ENCODE results near the gene NUDCD2.

NUDCD2 gene

DNA sequence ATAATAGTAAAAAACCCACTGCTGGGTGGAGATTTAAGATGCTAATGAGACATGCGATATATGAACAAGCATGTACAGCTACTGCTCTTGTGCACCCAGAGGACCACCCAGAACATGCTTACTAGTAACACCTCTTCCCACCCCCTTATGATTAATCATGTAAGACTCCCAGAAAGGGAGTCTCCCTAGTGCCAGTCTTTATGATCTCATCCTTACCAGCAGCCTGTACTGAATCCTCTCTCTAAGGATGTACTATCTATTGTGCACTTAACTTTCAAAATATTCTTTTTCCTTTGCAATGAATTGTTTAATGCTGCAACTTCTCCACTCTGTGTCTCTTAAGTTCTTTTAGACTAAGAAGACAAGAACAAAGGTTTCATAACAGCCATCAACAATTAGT lies 36.4 kb upstream of the NUDCD2 start:
- DNase-seq (ENCODE audit: low spot score) = no peak
- in situ Hi-C loops (cut with MboI; ENCODE audit: low pct_unique_long_range_greater_than_20kb, low sequenced_read_pairs, unreplicated experiment) = no loop called here
- TF ChIP-seq, protein P1, sequence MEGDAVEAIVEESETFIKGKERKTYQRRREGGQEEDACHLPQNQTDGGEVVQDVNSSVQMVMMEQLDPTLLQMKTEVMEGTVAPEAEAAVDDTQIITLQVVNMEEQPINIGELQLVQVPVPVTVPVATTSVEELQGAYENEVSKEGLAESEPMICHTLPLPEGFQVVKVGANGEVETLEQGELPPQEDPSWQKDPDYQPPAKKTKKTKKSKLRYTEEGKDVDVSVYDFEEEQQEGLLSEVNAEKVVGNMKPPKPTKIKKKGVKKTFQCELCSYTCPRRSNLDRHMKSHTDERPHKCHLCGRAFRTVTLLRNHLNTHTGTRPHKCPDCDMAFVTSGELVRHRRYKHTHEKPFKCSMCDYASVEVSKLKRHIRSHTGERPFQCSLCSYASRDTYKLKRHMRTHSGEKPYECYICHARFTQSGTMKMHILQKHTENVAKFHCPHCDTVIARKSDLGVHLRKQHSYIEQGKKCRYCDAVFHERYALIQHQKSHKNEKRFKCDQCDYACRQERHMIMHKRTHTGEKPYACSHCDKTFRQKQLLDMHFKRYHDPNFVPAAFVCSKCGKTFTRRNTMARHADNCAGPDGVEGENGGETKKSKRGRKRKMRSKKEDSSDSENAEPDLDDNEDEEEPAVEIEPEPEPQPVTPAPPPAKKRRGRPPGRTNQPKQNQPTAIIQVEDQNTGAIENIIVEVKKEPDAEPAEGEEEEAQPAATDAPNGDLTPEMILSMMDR (IDR thresholded peaks at IDR 0.05; ENCODE audit: extremely low read depth, insufficient read depth, missing control alignments) = no peak

DNA sequence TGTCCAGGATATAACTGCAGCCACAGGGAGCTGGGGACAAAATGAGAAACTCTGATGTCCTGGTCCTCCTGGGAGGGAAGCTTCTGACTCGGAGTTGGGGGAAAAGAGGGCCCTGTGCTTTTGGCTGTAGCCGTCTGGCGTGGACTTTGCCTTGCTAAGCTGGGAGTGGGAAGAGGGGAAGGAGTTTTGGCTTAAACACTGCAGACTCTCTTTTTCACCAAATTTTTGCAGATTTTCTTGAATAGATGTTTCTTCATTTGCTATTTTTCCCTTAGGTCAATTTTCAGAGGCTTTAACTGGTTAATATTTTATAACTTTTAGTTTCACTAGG lies 29.8 kb upstream of the NUDCD2 start:
- in situ Hi-C loops (cut with MboI; ENCODE audit: low pct_unique_long_range_greater_than_20kb, low sequenced_read_pairs, unreplicated experiment) = no loop called here

DNA sequence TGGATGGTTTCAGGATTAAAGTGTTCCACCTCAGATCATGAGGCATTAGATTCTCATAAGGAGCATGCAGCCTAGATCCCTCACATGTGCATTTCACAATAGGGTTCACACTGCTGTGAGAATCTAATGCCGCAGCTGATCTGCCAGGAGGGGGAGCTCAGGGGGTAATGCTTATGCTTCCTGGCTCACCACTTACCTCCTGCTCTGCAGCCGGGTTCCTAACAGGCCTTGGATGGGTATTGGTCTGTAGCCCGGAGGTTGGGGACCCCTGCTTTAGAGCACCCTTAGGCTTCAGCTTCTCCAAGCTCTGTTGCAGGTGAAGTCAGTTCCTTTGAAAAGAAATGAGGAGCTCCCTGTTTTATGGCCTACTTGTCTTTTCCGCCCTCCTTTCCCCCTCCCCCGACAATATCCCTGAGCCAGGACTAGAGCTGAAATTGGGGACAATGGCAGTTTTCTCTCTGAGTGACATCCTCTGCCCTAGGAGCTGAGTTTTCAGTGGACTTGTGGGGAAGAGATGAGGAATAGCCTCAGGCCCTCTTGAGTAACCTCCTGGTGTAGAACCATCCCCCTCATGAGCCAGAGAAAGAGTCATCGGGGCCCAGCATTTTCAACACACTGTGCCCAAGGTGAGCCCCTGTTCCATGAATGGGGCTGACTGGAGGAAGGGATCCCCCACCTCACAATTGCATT lies 29.3 kb upstream of the NUDCD2 start:
- TF ChIP-seq, protein P1 (IDR thresholded peaks at IDR 0.05; ENCODE audit: extremely low read depth, insufficient read depth, missing control alignments) = peak; percentile 43
- in situ Hi-C loops (cut with MboI; ENCODE audit: low pct_unique_long_range_greater_than_20kb, low sequenced_read_pairs, unreplicated experiment) = no loop called here
- no peak for DNase-seq (ENCODE audit: low spot score)

More for the DNA sequence above, 29.8 kb upstream of the NUDCD2 start:
- TF ChIP-seq, protein P1 (IDR thresholded peaks at IDR 0.05; ENCODE audit: extremely low read depth, insufficient read depth, missing control alignments) = no peak
- no peak for DNase-seq (ENCODE audit: low spot score)

DNA sequence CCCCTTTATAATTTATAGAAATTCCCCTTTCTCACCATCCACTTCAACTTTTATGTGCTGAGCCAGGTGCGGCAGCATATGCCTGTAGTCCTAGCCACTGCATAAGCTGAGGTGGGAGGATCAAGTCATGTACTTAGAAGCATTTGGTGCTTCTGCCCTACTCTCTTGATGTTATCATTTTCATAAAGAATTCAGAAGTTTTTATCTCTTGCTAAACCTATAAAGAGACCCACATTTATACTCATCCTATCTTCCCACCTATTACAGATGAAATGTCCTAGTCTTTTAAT lies 19.0 kb upstream of the NUDCD2 start:
- DNase-seq (ENCODE audit: low spot score) = no peak
- in situ Hi-C loops (cut with MboI; ENCODE audit: low pct_unique_long_range_greater_than_20kb, low sequenced_read_pairs, unreplicated experiment) = no loop called here
- TF ChIP-seq, protein P1 (IDR thresholded peaks at IDR 0.05; ENCODE audit: extremely low read depth, insufficient read depth, missing control alignments) = no peak

DNA sequence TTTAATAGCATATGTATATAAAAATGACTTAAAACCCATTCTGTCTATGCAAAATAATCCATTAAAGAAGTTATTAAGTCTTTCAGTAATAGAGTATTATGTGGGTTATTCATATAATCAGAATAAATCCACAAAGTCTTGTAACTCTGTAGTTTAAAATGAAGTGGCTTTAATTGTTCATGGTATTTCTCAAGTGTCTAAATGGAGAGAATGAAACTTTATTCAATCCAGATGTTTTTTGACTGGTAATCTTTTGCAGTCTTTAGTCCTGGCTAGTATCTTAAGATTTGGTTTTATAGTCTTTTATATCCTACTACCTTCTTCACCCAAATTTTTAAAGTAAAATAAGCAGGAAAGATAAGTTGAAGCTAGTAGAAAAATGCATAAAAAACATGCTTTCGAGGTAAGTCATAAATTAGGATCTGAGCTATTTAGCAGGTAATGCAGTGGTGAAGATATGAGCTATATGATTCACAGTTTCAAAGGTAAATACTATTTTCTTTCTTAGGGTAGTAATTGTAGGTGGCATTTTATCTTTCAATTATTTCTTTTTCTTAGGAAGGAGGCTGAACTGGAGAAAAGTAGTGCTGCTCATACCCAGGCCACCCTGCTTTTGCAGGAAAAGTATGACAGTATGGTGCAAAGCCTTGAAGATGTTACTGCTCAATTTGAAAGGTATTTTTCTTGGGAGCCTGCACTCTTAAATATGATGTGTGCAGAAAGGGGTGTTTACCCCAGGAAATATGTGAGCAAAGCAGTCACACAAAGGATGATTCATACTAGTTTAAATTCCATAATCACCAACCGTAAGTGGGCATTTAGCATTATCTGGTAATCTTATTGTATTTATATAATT lies 18.5 kb upstream of the NUDCD2 start:
- TF ChIP-seq, protein P1 (IDR thresholded peaks at IDR 0.05; ENCODE audit: extremely low read depth, insufficient read depth, missing control alignments) = no peak
- in situ Hi-C loops (cut with MboI; ENCODE audit: low pct_unique_long_range_greater_than_20kb, low sequenced_read_pairs, unreplicated experiment) = no loop called here
- DNase-seq (ENCODE audit: low spot score) = no peak

DNA sequence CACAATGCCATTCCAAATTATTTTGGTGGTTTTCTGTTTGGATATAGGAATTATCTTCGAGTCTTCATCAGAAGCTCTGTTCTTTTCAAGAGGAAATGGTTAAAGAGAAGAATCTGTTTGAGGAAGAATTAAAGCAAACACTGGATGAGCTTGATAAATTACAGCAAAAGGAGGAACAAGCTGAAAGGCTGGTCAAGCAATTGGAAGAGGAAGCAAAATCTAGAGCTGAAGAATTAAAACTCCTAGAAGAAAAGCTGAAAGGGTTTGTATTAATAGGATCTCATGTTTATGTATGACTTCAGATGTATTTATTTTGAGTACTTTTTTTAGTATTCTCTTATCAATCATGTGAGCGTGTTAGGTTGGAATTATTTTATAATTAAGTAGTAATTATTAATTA lies 15.5 kb upstream of the NUDCD2 start:
- TF ChIP-seq, protein P1 (IDR thresholded peaks at IDR 0.05; ENCODE audit: extremely low read depth, insufficient read depth, missing control alignments) = no peak
- DNase-seq (ENCODE audit: low spot score) = no peak
- in situ Hi-C loops (cut with MboI; ENCODE audit: low pct_unique_long_range_greater_than_20kb, low sequenced_read_pairs, unreplicated experiment) = no loop called here

Data from GM13977 (cell line).